UCSD-AML1 (cell line): ENCODE measurements around the gene CCL18.
"Not testable (repeated sequence)": the region's sequence is repeated elsewhere in the genome, so short reads cannot be mapped to it uniquely, and the experiment has no call there.

ENCODE experiments used
- DNase-seq: peaks from one replicate; lab custom pipeline; 2025; ENCODE audit not compliant: unreplicated experiment; lab: John Stamatoyannopoulos, UW

Gene CCL18

GRCh38 chr17:36099004-36099403 lies 34.9 kb downstream of the CCL18 start:
- not testable (repeated sequence) for DNase-seq

- DNase-seq = not testable (repeated sequence)
Observed at GRCh38 chr17:36103401-36103975, 39.4 kb downstream of the CCL18 start, which contains the start of gene CCL4. CCL4 (plus strand) TSS chr17:36103827; CDS start chr17:36103906, 79 bp downstream.

GRCh38 chr17:36104246-36104645 lies 40.2 kb downstream of the CCL18 start:
- DNase-seq = not testable (repeated sequence)

GRCh38 chr17:36104701-36105181 lies 40.7 kb downstream of the CCL18 start:
- DNase-seq = no peak

- DNase-seq = no peak
Observed at GRCh38 chr17:36105781-36106492, 41.9 kb downstream of the CCL18 start.

- no peak for DNase-seq
Observed at GRCh38 chr17:36106493-36106835, 42.4 kb downstream of the CCL18 start.

- no peak for DNase-seq
Observed at GRCh38 chr17:36107660-36108059, 43.6 kb downstream of the CCL18 start.

- DNase-seq = not testable (repeated sequence)
Observed at GRCh38 chr17:36108265-36108664, 44.2 kb downstream of the CCL18 start.

- no peak for DNase-seq
Observed at GRCh38 chr17:36111068-36111490, 47.0 kb downstream of the CCL18 start.

GRCh38 chr17:36112572-36112971 lies 48.5 kb downstream of the CCL18 start:
- DNase-seq = no peak

- not testable (repeated sequence) for DNase-seq
Observed at GRCh38 chr17:36113131-36113530, 49.1 kb downstream of the CCL18 start.

GRCh38 chr17:36114971-36115648 lies 51.0 kb downstream of the CCL18 start:
- DNase-seq = not testable (repeated sequence)

- DNase-seq = not testable (repeated sequence)
Observed at GRCh38 chr17:36115649-36115977, 51.5 kb downstream of the CCL18 start.

GRCh38 chr17:36117505-36118382 lies 53.7 kb downstream of the CCL18 start:
- DNase-seq = no peak

GRCh38 chr17:36118477-36119353 lies 54.6 kb downstream of the CCL18 start:
- no peak for DNase-seq

GRCh38 chr17:36120221-36120620 lies 56.1 kb downstream of the CCL18 start:
- DNase-seq = no peak

- DNase-seq = not testable (repeated sequence)
Observed at GRCh38 chr17:36121099-36121498, 57.0 kb downstream of the CCL18 start.
